ENCODE results near the gene NOL4L.

Gene NOL4L

DNA sequence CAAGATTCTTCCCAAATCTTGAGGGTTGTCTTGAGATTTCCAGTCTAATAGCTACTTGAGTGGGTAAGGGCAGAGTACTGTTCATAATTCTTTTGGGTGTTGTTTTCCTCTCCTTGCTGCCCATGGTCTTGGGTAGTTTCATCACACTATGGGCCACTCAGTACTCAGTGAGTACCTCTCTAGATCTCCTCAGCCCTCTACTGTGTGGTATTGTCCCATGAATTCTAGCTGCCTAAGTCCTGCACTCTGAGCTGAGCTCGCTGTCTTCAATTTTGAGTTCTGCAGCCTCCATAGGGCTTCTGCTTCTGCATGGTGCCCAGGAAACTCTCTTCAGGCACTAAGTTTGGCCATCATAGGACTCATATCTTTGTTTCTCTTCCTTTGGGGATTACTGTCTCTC, 184.7 kb downstream of the NOL4L start:
- no peak for FAIRE-seq

DNA sequence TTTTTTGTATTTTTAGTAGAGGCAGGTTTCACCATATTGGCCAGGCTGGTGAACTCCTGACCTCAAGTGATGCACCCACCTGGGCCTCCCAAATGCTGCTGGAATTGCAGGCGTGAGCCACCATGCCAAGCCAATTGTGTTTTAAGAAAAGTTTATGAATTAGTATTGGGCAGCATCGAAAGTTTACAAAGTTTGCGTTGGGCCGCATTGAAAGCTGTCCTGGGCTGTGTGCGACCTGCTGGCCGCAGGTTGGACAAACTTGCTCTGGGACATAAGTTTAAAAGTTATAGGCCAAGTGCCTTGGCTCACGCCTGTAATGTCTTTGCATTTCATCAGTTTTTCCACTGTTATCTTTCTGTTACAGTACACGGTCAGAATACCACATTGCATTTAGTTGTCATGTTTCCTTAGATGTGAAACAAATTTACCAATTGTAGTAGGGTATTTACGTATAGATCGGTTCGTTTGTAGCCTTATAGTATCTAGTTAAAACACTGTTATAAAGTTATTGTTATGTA, 187.5 kb downstream of the NOL4L start:
- FAIRE-seq = no peak

- FAIRE-seq = no peak
Observed at GRCh38 chr20:32396646-32397160, 188.4 kb downstream of the NOL4L start.

- no peak for FAIRE-seq
Observed at GRCh38 chr20:32395066-32395465, 190.1 kb downstream of the NOL4L start.

All from TTC549 (cell line).